ENCODE data around the gene RABGGTB. TPM values are rescaled to one million over a fixed set of nuclear protein-coding genes. Genes with fewer than 3 reads are reported as not detected.
A peak's percentile ranks its signal among the peaks of the same experiment; 100 is the strongest.

RABGGTB gene
- total RNA-seq, 6 experiments from 2014 or later: 71.4 to 83.2 (median 73.2) TPM

DNA sequence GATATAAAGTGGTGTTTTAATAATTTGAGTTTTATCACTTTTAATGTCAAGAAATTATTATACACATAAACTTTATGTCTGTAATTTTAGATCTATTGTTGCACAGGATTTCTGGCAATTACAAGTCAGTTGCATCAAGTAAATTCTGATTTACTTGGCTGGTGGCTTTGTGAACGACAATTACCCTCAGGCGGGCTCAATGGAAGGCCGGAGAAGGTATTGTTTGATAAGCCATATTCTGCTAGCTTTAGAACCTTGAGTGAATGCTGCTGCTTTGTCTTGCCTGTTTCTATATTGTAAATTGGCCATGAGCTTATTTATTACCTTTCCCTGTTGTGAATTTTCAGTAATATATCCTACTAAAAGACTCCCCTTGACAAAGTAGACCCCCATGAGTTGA lies 6.0 kb downstream of the RABGGTB start:
- Mint-ChIP-seq H3K4me1 (ENCODE audit: low read depth) (peaks cover 43% of the 10 kb centered on the region), H3K9me3 (no peaks in the 10 kb centered on the region), H3K27ac (no peak overlapping the region), H3K36me3 (ENCODE audit: low read depth) (peaks cover 74% of the 10 kb centered on the region), H3K27me3 (ENCODE audit: insufficient read depth) (no peaks in the 10 kb centered on the region; the same call in 1 of the 2 replicates), H3K4me3 (no peak overlapping the region)
- DNase-seq: no peak
- TF ChIP-seq, protein P1, sequence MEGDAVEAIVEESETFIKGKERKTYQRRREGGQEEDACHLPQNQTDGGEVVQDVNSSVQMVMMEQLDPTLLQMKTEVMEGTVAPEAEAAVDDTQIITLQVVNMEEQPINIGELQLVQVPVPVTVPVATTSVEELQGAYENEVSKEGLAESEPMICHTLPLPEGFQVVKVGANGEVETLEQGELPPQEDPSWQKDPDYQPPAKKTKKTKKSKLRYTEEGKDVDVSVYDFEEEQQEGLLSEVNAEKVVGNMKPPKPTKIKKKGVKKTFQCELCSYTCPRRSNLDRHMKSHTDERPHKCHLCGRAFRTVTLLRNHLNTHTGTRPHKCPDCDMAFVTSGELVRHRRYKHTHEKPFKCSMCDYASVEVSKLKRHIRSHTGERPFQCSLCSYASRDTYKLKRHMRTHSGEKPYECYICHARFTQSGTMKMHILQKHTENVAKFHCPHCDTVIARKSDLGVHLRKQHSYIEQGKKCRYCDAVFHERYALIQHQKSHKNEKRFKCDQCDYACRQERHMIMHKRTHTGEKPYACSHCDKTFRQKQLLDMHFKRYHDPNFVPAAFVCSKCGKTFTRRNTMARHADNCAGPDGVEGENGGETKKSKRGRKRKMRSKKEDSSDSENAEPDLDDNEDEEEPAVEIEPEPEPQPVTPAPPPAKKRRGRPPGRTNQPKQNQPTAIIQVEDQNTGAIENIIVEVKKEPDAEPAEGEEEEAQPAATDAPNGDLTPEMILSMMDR (IDR thresholded peaks at IDR 0.05): no peak

DNA sequence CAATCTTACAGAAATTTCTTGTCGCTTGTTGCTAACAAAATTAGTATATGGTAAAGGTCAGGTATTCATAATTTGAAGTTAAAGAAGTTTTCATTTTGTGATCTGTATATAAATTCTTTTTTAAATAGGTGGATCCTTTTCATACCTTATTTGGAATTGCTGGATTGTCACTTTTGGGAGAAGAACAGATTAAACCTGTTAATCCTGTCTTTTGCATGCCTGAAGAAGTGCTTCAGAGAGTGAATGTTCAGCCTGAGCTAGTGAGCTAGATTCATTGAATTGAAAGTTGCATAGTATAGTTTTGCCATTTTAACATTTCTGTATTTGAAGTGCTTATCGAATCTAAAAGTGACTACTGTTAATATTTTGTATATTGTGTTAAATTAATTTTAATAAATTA lies 8.3 kb downstream of the RABGGTB start:
- Mint-ChIP-seq H3K27me3 (ENCODE audit: insufficient read depth) (peaks cover 3% of the 10 kb centered on the region; the same call in 1 of the 2 replicates), H3K4me1 (ENCODE audit: low read depth) (peaks cover 32% of the 10 kb centered on the region), H3K4me3 (no peak overlapping the region), H3K9me3 (no peaks in the 10 kb centered on the region), H3K36me3 (ENCODE audit: low read depth) (peaks cover 71% of the 10 kb centered on the region), H3K27ac (no peak overlapping the region)
- DNase-seq: no peak
- TF ChIP-seq, protein P1 (IDR thresholded peaks at IDR 0.05): no peak

DNA sequence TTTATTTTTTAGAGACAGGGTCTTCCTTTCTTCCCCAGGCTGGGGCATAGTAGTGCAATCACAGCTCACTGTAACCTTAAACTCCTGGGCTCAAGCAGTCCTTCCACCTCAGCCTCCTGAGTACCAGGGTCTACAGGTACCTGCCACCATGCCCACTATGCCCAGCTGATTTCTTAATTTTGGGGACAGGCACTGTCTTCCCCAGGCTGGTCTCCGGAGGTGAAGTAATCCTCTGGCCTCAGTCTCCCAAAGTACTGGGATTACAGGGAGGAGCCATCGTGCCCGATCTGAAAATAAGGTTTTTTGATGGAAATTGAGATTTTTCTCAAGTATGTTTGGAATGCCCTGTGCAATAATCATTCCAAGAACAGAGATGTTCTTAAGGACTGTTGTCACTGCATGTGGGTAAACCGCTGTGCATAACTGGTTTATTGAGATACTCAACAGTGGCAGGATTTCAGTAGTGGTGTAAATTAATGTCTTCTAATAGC lies 9.7 kb downstream of the RABGGTB start:
- peaks cover 18% of the 10 kb centered on the region for H3K4me1 Mint-ChIP-seq (ENCODE audit: low read depth)
- peaks cover 60% of the 10 kb centered on the region for H3K36me3 Mint-ChIP-seq (ENCODE audit: low read depth)

DNA sequence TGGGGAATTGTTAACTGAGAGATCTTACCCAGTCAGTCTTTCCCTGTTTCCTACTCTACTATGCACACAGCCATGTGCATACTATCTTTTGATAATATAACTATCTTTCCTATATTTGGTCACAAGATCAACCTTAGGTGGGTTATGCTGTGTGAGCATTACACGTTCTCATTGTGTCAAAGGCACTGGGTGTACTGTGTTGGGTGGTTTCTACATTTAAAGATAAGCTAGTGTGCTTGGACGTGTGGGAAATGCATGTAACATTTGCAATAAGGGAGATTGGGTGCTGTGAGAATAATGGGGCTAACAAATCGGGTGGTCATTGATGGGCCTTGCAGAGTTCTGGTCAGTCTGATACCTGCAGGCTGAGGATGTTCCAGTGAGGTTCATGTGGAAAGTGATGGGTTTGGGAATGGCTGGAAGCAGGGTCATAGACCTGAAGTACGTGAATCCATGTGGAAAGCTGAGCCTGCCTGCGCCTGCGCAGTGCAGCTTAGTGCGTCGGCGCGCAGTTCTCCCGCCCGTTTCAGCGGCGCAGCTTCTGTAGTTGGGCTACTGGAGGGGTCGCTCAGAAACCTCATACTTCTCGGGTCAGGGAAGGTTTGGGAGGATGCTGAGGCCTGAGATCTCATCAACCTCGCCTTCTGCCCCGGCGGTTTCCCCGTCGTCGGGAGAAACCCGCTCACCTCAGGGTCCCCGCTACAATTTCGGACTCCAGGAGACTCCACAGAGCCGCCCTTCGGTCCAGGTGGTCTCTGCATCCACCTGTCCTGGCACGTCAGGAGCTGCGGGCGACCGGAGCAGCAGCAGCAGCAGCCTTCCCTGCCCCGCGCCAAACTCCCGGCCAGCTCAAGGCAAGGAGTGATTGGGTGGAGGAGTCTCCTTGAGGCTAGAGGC lies 10.6 kb downstream of the RABGGTB start, which contains the start of gene MSH4:
Gene MSH4 (plus strand): TSS at position 507 of the 897 bp plus-strand sequence. CDS start 104 bp downstream, at position 611.
- TF ChIP-seq, protein P1 (IDR thresholded peaks at IDR 0.05): no peak
- Mint-ChIP-seq H3K27ac (peak within 1 kb of the TSS; percentile 29), H3K27me3 (ENCODE audit: insufficient read depth) (peaks cover 3% of the 10 kb centered on the region; the same call in 1 of the 2 replicates), H3K4me1 (ENCODE audit: low read depth) (peaks cover 9% of the 10 kb centered on the region), H3K4me3 (no peak within 1 kb of the TSS; the same call in 1 of the 2 replicates), H3K36me3 (ENCODE audit: low read depth) (peaks cover 52% of the 10 kb centered on the region), H3K9me3 (no peaks in the 10 kb centered on the region)
- DNase-seq: no peak

More for the DNA sequence above, 9.7 kb downstream of the RABGGTB start:
- Mint-ChIP-seq H3K27ac (no peak overlapping the region), H3K9me3 (no peaks in the 10 kb centered on the region), H3K27me3 (ENCODE audit: insufficient read depth) (peaks cover 3% of the 10 kb centered on the region; the same call in 1 of the 2 replicates), H3K4me3 (no peak overlapping the region)
- TF ChIP-seq, protein P1 (IDR thresholded peaks at IDR 0.05): no peak
- DNase-seq: no peak

DNA sequence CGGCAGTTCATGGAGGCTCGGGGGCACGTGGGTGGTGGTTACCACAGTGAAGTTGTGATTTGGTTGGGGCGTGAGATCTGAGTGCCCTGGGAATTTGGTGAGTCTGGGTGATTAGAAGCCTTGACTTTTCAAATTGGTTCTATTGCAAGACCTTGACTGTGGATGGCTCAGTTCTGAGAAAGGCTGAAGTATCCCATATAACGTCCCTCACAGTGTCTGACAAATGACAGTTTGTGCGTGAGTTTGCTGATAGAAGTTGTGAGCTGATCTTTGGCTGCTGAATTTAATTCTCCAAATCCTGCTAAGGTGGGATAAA lies 11.2 kb downstream of the RABGGTB start:
- no peak for DNase-seq
- H3K27ac Mint-ChIP-seq: no peak overlapping the region; the same call in none of the 2 replicates
- H3K27me3 Mint-ChIP-seq (ENCODE audit: insufficient read depth): peaks cover 3% of the 10 kb centered on the region; the same call in 1 of the 2 replicates
- peaks cover 48% of the 10 kb centered on the region for H3K36me3 Mint-ChIP-seq (ENCODE audit: low read depth)
- TF ChIP-seq, protein P1 (IDR thresholded peaks at IDR 0.05): no peak
- no peaks in the 10 kb centered on the region for H3K9me3 Mint-ChIP-seq
- no peak overlapping the region for H3K4me3 Mint-ChIP-seq
- peaks cover 3% of the 10 kb centered on the region for H3K4me1 Mint-ChIP-seq (ENCODE audit: low read depth)

Measured in HFFc6 (cell line).